ENCODE data around the gene KNSTRN.

The KNSTRN gene

GRCh38 chr15:40344217-40344616, 38.3 kb upstream of the KNSTRN start:
- Histone ChIP-seq H3K9ac (ENCODE audit: insufficient read length) (no peak overlapping the region), H3K9me3 (ENCODE audit: low read depth, low read length) (no peaks in the 10 kb centered on the region), H3K36me3 (ENCODE audit: insufficient read depth, low read length) (no peaks in the 10 kb centered on the region), H3K4me3 (no peak overlapping the region), H3K27ac (no peak overlapping the region)
- no peak for TF ChIP-seq FOXP2 (optimal IDR thresholded peaks at IDR 0.05; ENCODE audit: control extremely low read depth, extremely low read length, insufficient read depth)
- no peak for TF ChIP-seq EZH2 (IDR thresholded peaks at IDR 0.05)
- DNase-seq (ENCODE audit: low read depth, low spot score): no peak

DNA sequence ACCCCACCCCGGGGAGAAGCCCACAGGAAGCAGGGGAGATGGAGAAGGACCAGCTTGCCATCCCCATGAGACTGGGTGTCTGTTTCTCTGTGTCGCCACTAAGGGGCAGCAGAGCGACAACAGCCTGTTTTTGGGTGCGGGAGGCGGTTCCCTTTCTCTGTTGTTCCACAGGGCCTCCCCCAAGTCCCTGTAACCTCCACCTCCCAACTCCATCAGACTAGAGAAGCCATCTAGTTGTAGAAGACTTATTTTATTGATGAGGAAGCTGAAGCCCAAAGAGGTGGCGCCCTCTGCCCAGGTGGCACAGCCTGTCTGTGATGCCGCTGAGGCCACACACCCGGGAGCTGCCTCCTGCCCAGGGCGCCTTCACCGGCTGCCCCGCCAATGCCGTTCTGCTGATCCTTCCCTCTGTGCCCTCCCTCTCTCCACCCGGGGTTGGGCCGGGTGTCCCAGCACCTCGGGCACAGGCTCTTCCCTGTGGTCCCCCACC, 37.8 kb upstream of the KNSTRN start:
- Histone ChIP-seq H3K27ac (no peak overlapping the region), H3K9me3 (ENCODE audit: low read depth, low read length) (no peaks in the 10 kb centered on the region), H3K4me3 (no peak overlapping the region), H3K36me3 (ENCODE audit: insufficient read depth, low read length) (no peaks in the 10 kb centered on the region), H3K9ac (ENCODE audit: insufficient read length) (no peak overlapping the region)
- DNase-seq (ENCODE audit: low read depth, low spot score): no peak
- TF ChIP-seq POLR2AphosphoS5 (IDR thresholded peaks at IDR 0.05; ENCODE audit: borderline replicate concordance, low read depth, low read length): no peak
- TF ChIP-seq EZH2 (IDR thresholded peaks at IDR 0.05): no peak
- no peak for TF ChIP-seq FOXP2 (optimal IDR thresholded peaks at IDR 0.05; ENCODE audit: control extremely low read depth, extremely low read length, insufficient read depth)

DNA sequence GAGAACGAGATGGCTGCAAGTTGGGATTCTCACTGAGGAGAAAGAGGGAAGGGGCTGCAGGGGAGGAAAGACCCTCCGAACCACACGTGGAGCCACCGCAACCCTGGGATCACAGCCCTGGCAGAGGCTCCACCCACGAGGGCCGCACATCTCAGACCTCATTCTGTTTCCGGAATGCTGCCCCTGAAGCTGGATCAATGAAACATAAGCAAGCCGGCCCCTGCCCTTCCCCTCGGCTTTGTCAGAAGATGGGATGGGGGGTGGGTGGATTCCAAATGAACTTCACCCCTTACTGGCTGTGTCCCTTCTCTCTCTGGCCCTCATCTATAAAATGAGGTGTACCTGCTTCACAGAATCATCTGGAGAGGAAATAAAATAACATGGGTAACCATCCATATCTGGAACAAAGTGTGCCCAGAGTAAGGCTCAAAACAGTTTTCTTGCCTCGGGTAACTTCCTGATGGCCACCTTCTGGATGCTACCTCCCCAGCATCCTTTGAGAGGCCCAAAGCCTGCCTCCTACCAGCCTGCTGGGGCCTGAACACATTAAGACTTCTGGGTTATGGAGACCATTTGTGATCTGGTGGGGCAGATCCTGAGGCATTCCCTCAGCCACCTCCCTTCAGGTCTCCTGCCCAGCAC, 37.2 kb upstream of the KNSTRN start:
- no peak for DNase-seq (ENCODE audit: low read depth, low spot score)
- no peak for TF ChIP-seq POLR2AphosphoS5 (IDR thresholded peaks at IDR 0.05; ENCODE audit: borderline replicate concordance, low read depth, low read length)
- TF ChIP-seq FOXP2 (optimal IDR thresholded peaks at IDR 0.05; ENCODE audit: control extremely low read depth, extremely low read length, insufficient read depth): no peak
- no peak for TF ChIP-seq EZH2 (IDR thresholded peaks at IDR 0.05)
- Histone ChIP-seq H3K9ac (ENCODE audit: insufficient read length) (no peak overlapping the region), H3K36me3 (ENCODE audit: insufficient read depth, low read length) (no peaks in the 10 kb centered on the region), H3K9me3 (ENCODE audit: low read depth, low read length) (no peaks in the 10 kb centered on the region), H3K27ac (no peak overlapping the region), H3K4me3 (no peak overlapping the region)

DNA sequence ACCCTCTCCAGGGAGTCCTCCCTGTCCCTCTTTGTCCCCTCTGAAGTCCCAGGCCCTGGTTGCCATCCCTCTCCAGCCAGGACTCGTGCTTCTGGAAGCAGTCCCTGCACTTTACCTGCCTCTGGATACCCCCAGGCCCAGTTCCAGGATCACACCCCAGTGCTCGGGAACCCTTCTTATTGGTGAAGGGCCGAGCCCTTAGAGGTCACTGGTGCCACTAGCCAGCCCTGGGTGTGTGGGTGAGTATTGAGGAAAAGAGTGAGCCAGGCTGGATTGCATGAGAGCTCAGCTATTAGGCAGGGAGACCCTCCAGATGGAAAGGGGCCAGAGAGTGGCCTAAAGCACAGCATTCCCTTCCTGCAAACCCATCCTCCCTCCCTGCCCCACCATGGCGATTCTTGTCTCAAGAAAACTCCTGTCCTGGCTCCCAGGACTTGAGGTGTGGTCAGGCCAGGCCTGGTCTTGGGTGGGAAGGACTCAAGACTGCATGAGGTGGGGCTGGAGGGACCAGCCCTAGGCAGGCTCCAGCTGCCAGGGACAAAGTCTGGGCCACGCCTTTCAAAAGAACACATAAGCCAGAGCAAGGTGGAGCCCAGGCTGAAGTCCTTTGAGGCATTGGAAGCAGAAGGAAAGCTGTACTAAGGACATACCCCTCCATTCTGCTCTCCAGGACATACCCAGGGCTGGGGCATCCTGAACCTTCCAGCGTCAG, 36.5 kb upstream of the KNSTRN start:
- no peaks in the 10 kb centered on the region for H3K36me3 ChIP-seq (ENCODE audit: insufficient read depth, low read length)
- no peak for DNase-seq (ENCODE audit: low read depth, low spot score)
- no peak overlapping the region for H3K27ac ChIP-seq
- TF ChIP-seq EZH2 (IDR thresholded peaks at IDR 0.05): no peak
- TF ChIP-seq POLR2AphosphoS5 (IDR thresholded peaks at IDR 0.05; ENCODE audit: borderline replicate concordance, low read depth, low read length): no peak
- TF ChIP-seq FOXP2 (optimal IDR thresholded peaks at IDR 0.05; ENCODE audit: control extremely low read depth, extremely low read length, insufficient read depth): no peak
- no peak overlapping the region for H3K4me3 ChIP-seq
- H3K9ac ChIP-seq (ENCODE audit: insufficient read length): no peak overlapping the region
- no peaks in the 10 kb centered on the region for H3K9me3 ChIP-seq (ENCODE audit: low read depth, low read length)

GRCh38 chr15:40346579-40347558, 35.7 kb upstream of the KNSTRN start:
- H3K4me3 ChIP-seq: no peak overlapping the region
- H3K9me3 ChIP-seq (ENCODE audit: low read depth, low read length): no peaks in the 10 kb centered on the region
- TF ChIP-seq FOXP2 (optimal IDR thresholded peaks at IDR 0.05; ENCODE audit: control extremely low read depth, extremely low read length, insufficient read depth) (no peak), EZH2 (IDR thresholded peaks at IDR 0.05) (no peak), POLR2AphosphoS5 (IDR thresholded peaks at IDR 0.05; ENCODE audit: borderline replicate concordance, low read depth, low read length) (no peak)
- no peak overlapping the region for H3K27ac ChIP-seq
- DNase-seq (ENCODE audit: low read depth, low spot score): no peak
- H3K36me3 ChIP-seq (ENCODE audit: insufficient read depth, low read length): no peaks in the 10 kb centered on the region
- no peak overlapping the region for H3K9ac ChIP-seq (ENCODE audit: insufficient read length)

DNA sequence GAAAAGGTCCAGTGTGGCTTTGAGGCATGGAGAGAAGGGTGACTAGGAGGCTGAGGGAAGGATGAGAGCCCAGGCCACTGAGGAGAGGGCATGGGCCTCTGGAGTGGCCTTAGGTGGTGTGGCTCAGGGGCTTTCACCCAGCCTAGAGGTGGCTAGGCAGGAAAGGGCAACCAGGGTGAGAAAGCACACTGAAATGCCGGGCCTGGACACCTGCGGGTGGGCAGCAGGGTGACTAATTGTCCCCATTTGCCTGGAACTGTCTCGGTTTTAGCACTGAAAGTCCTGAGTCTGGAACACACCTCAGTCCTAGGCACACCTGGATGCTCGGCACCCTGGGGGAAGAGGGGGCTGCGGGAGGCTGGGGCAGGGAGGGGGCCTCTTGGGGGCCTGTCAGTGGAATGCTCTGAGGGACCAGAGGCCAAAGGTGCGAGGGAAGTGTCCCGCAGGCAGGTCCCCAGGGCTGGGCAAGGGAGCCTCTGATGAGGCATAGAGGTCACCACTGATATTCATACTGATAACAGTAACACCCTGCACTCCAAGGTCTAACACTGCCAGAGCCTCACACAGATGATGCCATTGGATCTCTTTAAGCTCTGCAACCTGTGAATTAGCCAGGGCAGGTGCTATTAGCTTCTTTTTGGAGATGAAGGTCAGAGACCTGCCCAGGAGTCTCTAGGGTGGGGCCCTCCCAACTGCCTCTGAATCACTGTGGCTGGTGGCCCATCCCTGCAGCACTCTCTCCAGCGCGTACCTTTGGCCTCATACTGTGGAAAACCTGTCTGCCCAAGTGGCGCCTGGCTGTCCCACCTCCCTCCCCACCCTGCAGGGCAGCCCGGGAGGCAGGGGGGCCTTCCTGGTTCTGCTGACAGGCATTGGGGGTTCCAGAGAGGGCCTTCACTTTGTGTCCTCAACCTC, 34.7 kb upstream of the KNSTRN start:
- DNase-seq (ENCODE audit: low read depth, low spot score): no peak
- no peak overlapping the region for H3K9ac ChIP-seq (ENCODE audit: insufficient read length)
- no peak overlapping the region for H3K27ac ChIP-seq
- TF ChIP-seq EZH2 (IDR thresholded peaks at IDR 0.05): no peak
- no peak for TF ChIP-seq POLR2AphosphoS5 (IDR thresholded peaks at IDR 0.05; ENCODE audit: borderline replicate concordance, low read depth, low read length)
- no peak for TF ChIP-seq FOXP2 (optimal IDR thresholded peaks at IDR 0.05; ENCODE audit: control extremely low read depth, extremely low read length, insufficient read depth)
- H3K4me3 ChIP-seq: no peak overlapping the region
- no peaks in the 10 kb centered on the region for H3K9me3 ChIP-seq (ENCODE audit: low read depth, low read length)
- no peaks in the 10 kb centered on the region for H3K36me3 ChIP-seq (ENCODE audit: insufficient read depth, low read length)

- DNase-seq (ENCODE audit: low read depth, low spot score): no peak
- no peak overlapping the region for H3K4me3 ChIP-seq
- H3K36me3 ChIP-seq (ENCODE audit: insufficient read depth, low read length): no peaks in the 10 kb centered on the region
- TF ChIP-seq EZH2 (IDR thresholded peaks at IDR 0.05): no peak
- no peak for TF ChIP-seq FOXP2 (optimal IDR thresholded peaks at IDR 0.05; ENCODE audit: control extremely low read depth, extremely low read length, insufficient read depth)
- TF ChIP-seq POLR2AphosphoS5 (IDR thresholded peaks at IDR 0.05; ENCODE audit: borderline replicate concordance, low read depth, low read length): no peak
- H3K9ac ChIP-seq (ENCODE audit: insufficient read length): no peak overlapping the region
- no peaks in the 10 kb centered on the region for H3K9me3 ChIP-seq (ENCODE audit: low read depth, low read length)
- H3K27ac ChIP-seq: no peak overlapping the region
Observed at GRCh38 chr15:40348474-40348870, 34.0 kb upstream of the KNSTRN start.

Data from SK-N-MC (cell line).